HCT116 (cell line): ENCODE measurements around the gene NTRK3. TPM values are rescaled to one million over a fixed set of nuclear protein-coding genes. Genes with fewer than 3 reads are reported as not detected.

Source experiments
- ATAC-seq: fragments of 200-7000 bp; cut with Tn5 transposase; 2 replicates; pipeline ENCODE4 v1.9.1; 2020; ENCODE audit warnings: mild to moderate bottlenecking, moderate library complexity
- BruUV-seq: library from RNA; stranded (reverse); fragments of 400-500 nt; replicated peaks from 2 replicates; lab custom pipeline; 2021; lab: Mats Ljungman, UMichigan
- CTCF ChIA-PET: fragments of 300-600 bp; sonication (Branson Sonifier 250); formaldehyde crosslinking; loops from one replicate; lab custom pipeline; 2021; ENCODE audit warnings: antibody characterized with exemption; lab: Charles Lee
- POLR2A ChIA-PET: fragments of 300-600, 350-600 bp; sonication (Branson Sonifier 250); formaldehyde crosslinking; loops from one replicate; lab custom pipeline; 2021; ENCODE audit warnings: antibody characterized with exemption; lab: Charles Lee
- RAD21 ChIA-PET, 2 experiments: fragments of 300-600 bp; sonication (Branson Sonifier 250); formaldehyde crosslinking; loops; one replicate each; lab custom pipeline; 2023; ENCODE audit warnings: low total read pairs in 2 of 2; ENCODE audit not compliant: uncharacterized antibody in 2 of 2, unreplicated experiment in 2 of 2, low non-redundant PET in 1 of 2; lab: Charles Lee
- DNase-seq: peaks from one replicate; pipeline ENCODE4 v3.0.0-alpha.2; 2010; ENCODE audit warnings: low read depth, low spot score
- H2AFZ ChIP-seq: fragments of 200-600 bp; shearing (Covaris generic), sonication (generic); 2 replicates; pipeline ENCODE4 v1.6.1; 2017; ENCODE audit warnings: low read depth, mixed run types, mixed read lengths, antibody characterized with exemption, low read length; ENCODE audit not compliant: poor library complexity, severe bottlenecking
- H3K27ac ChIP-seq: 2 replicates; pipeline ENCODE4 v1.5.1; 2012; ENCODE audit warnings: low read depth, low read length
- H3K27me3 ChIP-seq: fragments of 200-600 bp; sonication (generic); 2 replicates; pipeline ENCODE4 v1.6.1; 2016; ENCODE audit warnings: mixed run types, low read length, mixed read lengths; ENCODE audit not compliant: insufficient read depth
- H3K36me3 ChIP-seq, 2 experiments: fragments of 200-500 bp in 1 of 2; fragments of 200-600 bp in 1 of 2; sonication (Bioruptor generic) in 1 of 2; sonication (generic) in 1 of 2; 2 replicates each; pipeline versions ENCODE4 v1.5.1 to v1.6.1; 2014 to 2016; ENCODE audit warnings: low read length in 2 of 2, inconsistent platforms in 1 of 2, mixed read lengths in 1 of 2, mixed run types in 1 of 2; ENCODE audit not compliant: insufficient read depth in 2 of 2, control insufficient read depth in 1 of 2
- H3K4me1 ChIP-seq, 2 experiments: fragments of 200-600 bp in 1 of 2; sonication (generic) in 1 of 2; 2 replicates each; pipeline versions ENCODE4 v1.5.1 to v1.6.1; 2012 to 2017; ENCODE audit warnings: low read length in 2 of 2, inconsistent platforms in 1 of 2, mild to moderate bottlenecking in 1 of 2, mixed read lengths in 1 of 2, mixed run types in 1 of 2, moderate library complexity in 1 of 2; ENCODE audit not compliant: insufficient read depth in 2 of 2, control insufficient read depth in 1 of 2
- H3K4me2 ChIP-seq: fragments of 200-600 bp; sonication (generic); 2 replicates; pipeline ENCODE4 v1.6.1; 2017; ENCODE audit warnings: mixed run types, low read length, mixed read lengths
- H3K4me3 ChIP-seq, 2 experiments: fragments of 200-600 bp in 1 of 2; sonication (generic) in 1 of 2; replicated peaks in 1 of 2; 2 replicates each; pipeline ENCODE4 v1.5.1; 2011 to 2016; ENCODE audit warnings: low read length in 2 of 2, control low read depth in 1 of 2, low read depth in 1 of 2, mild to moderate bottlenecking in 1 of 2, mixed read lengths in 1 of 2, mixed run types in 1 of 2
- H3K79me2 ChIP-seq: fragments of 200-600 bp; sonication (generic); 2 replicates; pipeline ENCODE4 v1.6.1; 2017; ENCODE audit warnings: mild to moderate bottlenecking, mixed run types, low read length, moderate library complexity, mixed read lengths; ENCODE audit not compliant: insufficient read depth
- H3K9ac ChIP-seq: fragments of 200-600 bp; sonication (generic); 2 replicates; pipeline ENCODE4 v1.6.1; 2016; ENCODE audit warnings: low read length, mixed read lengths
- H3K9me2 ChIP-seq: fragments of 200-600 bp; sonication (generic), shearing (Covaris generic); 2 replicates; pipeline ENCODE4 v1.6.1; 2017; ENCODE audit warnings: mixed run types, mild to moderate bottlenecking, moderate library complexity; ENCODE audit not compliant: insufficient read depth
- H3K9me3 ChIP-seq, 2 experiments: fragments of 200-500 bp in 1 of 2; fragments of 200-600 bp in 1 of 2; sonication (Bioruptor generic) in 1 of 2; sonication (generic) in 1 of 2; 2 replicates each; pipeline ENCODE4 v1.6.1; 2014 to 2017; ENCODE audit warnings: low read length in 2 of 2, mixed read lengths in 2 of 2, inconsistent platforms in 1 of 2, low read depth in 1 of 2, mild to moderate bottlenecking in 1 of 2, mixed run types in 1 of 2, moderate library complexity in 1 of 2; ENCODE audit not compliant: control insufficient read depth in 1 of 2, insufficient read depth in 1 of 2
- H4K20me1 ChIP-seq: fragments of 200-600 bp; sonication (generic), shearing (Covaris generic); 2 replicates; pipeline ENCODE4 v1.6.1; 2017; ENCODE audit warnings: mixed run types, mild to moderate bottlenecking, moderate library complexity; ENCODE audit not compliant: insufficient read depth
- ATF3 ChIP-seq: IDR thresholded peaks from 2 replicates; pipeline ENCODE4 v1.6.1; 2012
- CBX3 ChIP-seq: IDR thresholded peaks from 2 replicates; pipeline ENCODE4 v1.6.1; 2012; ENCODE audit warnings: low read depth
- CEBPB ChIP-seq: IDR thresholded peaks from 2 replicates; pipeline ENCODE4 v1.6.1; 2012; ENCODE audit warnings: low read depth
- CTCF ChIP-seq, 3 experiments: fragments of 200-600 bp in 1 of 3; sonication (generic) in 1 of 3; IDR thresholded peaks in 2 of 3; conservative IDR thresholded peaks in 1 of 3; 2 replicates each; pipeline ENCODE4 v1.5.1; 2012 to 2017; ENCODE audit warnings: low read depth in 2 of 3, low read length in 2 of 3, antibody characterized with exemption in 1 of 3, borderline replicate concordance in 1 of 3, control low read depth in 1 of 3, mild to moderate bottlenecking in 1 of 3, mixed read lengths in 1 of 3, mixed run types in 1 of 3, moderate library complexity in 1 of 3; ENCODE audit not compliant: insufficient read depth in 1 of 3
- ELF1 ChIP-seq: IDR thresholded peaks from 2 replicates; pipeline ENCODE4 v1.6.1; 2012; ENCODE audit warnings: low read depth, borderline replicate concordance
- EZH2 ChIP-seq: fragments of 200-600 bp; sonication (generic); IDR thresholded peaks from 2 replicates; pipeline ENCODE4 v1.6.1; 2017; ENCODE audit warnings: antibody characterized with exemption, mixed run types
- FOSL1 ChIP-seq: IDR thresholded peaks from 2 replicates; pipeline ENCODE4 v1.6.1; 2012; ENCODE audit warnings: low read depth
- POLR2A ChIP-seq: IDR thresholded peaks from 2 replicates; pipeline ENCODE4 v1.7.0; 2011; ENCODE audit warnings: borderline replicate concordance; ENCODE audit not compliant: insufficient read depth, insufficient read length; ENCODE audit errors: extremely low read depth
- POLR2AphosphoS5 ChIP-seq: IDR thresholded peaks from 2 replicates; pipeline ENCODE4 v1.6.1; 2011; ENCODE audit warnings: mild to moderate bottlenecking, low read depth, low read length, moderate library complexity
- RAD21 ChIP-seq: IDR thresholded peaks from 2 replicates; pipeline ENCODE4 v1.6.1; 2012; ENCODE audit warnings: low read depth, mild to moderate bottlenecking
- REST ChIP-seq: IDR thresholded peaks from 2 replicates; pipeline ENCODE4 v1.6.1; 2012; ENCODE audit warnings: low read depth
- SP1 ChIP-seq: IDR thresholded peaks from 2 replicates; pipeline ENCODE4 v1.6.1; 2012; ENCODE audit warnings: low read depth
- SRF ChIP-seq: IDR thresholded peaks from 2 replicates; pipeline ENCODE4 v1.6.1; 2012; ENCODE audit warnings: low read depth
- TCF7L2 ChIP-seq: IDR thresholded peaks from 2 replicates; pipeline ENCODE4 v1.7.0; 2011; ENCODE audit warnings: borderline replicate concordance, inconsistent platforms; ENCODE audit not compliant: insufficient read depth, insufficient read length; ENCODE audit errors: extremely low read depth
- YY1 ChIP-seq: IDR thresholded peaks from 2 replicates; pipeline ENCODE4 v1.6.1; 2011; ENCODE audit warnings: low read length, low read depth, moderate library complexity, mild to moderate bottlenecking; ENCODE audit not compliant: insufficient replicate concordance; ENCODE audit errors: extremely low read depth
- ZBTB33 ChIP-seq: IDR thresholded peaks from 2 replicates; pipeline ENCODE4 v1.6.1; 2011; ENCODE audit warnings: mild to moderate bottlenecking, low read length, moderate library complexity; ENCODE audit not compliant: insufficient replicate concordance; ENCODE audit errors: extremely low read depth
- ZNF274 ChIP-seq: fragments of 200-500 bp; sonication (Bioruptor generic); IDR thresholded peaks from 2 replicates; pipeline ENCODE4 v1.6.1; 2014; ENCODE audit warnings: mild to moderate bottlenecking, low read depth, low read length, inconsistent platforms
- intact Hi-C: fragments of 100-400 bp; cut with micrococcal nuclease; formaldehyde crosslinking; loops from 2 replicates; pipeline ENCODE4 v1.10.0; 2022
- total RNA-seq: library from RNA; stranded (reverse); gene quantifications from one replicate; pipeline ENCODE4 v1.2.1, GENCODE V29; 2021; ENCODE audit not compliant: unreplicated experiment

NTRK3 gene
- total RNA-seq, 1 experiment from 2014 or later: not detected

GRCh38 chr15:88002706-88003105 is 253.8 kb downstream of the NTRK3 start:
- Histone ChIP-seq H3K36me3 (no peaks in the 10 kb centered on the region), H4K20me1 (no peaks in the 10 kb centered on the region), H3K9me3 (no peaks in the 10 kb centered on the region; a peak in 1 of 4 replicates), H2AFZ (no peak overlapping the region), H3K9ac (no peak overlapping the region), H3K27ac (no peak overlapping the region), H3K4me1 (no peaks in the 10 kb centered on the region), H3K27me3 (no peaks in the 10 kb centered on the region), H3K79me2 (no peaks in the 10 kb centered on the region), H3K4me3 (no peak overlapping the region), H3K4me2 (no peak overlapping the region), H3K9me2 (no peaks in the 10 kb centered on the region)
- CTCF ChIA-PET: no interaction called here
- no TSS peak for BruUV-seq
- no peak for DNase-seq
- POLR2A ChIA-PET: no interaction called here
- TF ChIP-seq ATF3 (no peak), POLR2A (no peak), FOSL1 (no peak), ZBTB33 (no peak), ELF1 (no peak), CEBPB (no peak), CBX3 (no peak), CTCF (IDR thresholded peaks at IDR 0.05 in 2 of 3, conservative IDR thresholded peaks at IDR 0.05 in 1 of 3; ENCODE audit: borderline replicate concordance in 1 of 3, insufficient read depth in 1 of 3, low read depth in 2 of 3, low read length in 2 of 3) (no peak), YY1 (no peak), REST (no peak), TCF7L2 (no peak), SRF (no peak), SP1 (no peak), POLR2AphosphoS5 (no peak), RAD21 (no peak), EZH2 (no peak), ZNF274 (no peak)
- RAD21 ChIA-PET: no interaction called here
- intact Hi-C loops: no loop called here
- ATAC-seq: no peak
